Glutamatergic neuron (in vitro differentiated cells): Measurements from ENCODE around the gene LRP4. TPM values are rescaled to one million over a fixed set of nuclear protein-coding genes. Genes with fewer than 3 reads are reported as not detected.

ENCODE experiments used
- DNase-seq: peaks from one replicate; pipeline ENCODE4 v3.0.0; 2022
- H3K27ac Mint-ChIP-seq: one replicate; pipeline ENCODE4 v1.8.0; 2020; ENCODE audit warnings: mild to moderate bottlenecking, mixed read lengths, inconsistent platforms; ENCODE audit not compliant: unreplicated experiment
- H3K27me3 Mint-ChIP-seq: one replicate; pipeline ENCODE4 v1.8.0; 2020; ENCODE audit warnings: mild to moderate bottlenecking, moderate library complexity, mixed read lengths, inconsistent platforms; ENCODE audit not compliant: unreplicated experiment
- H3K36me3 Mint-ChIP-seq: one replicate; pipeline ENCODE4 v1.8.0; 2020; ENCODE audit warnings: mild to moderate bottlenecking, mixed read lengths, inconsistent platforms; ENCODE audit not compliant: unreplicated experiment
- H3K4me1 Mint-ChIP-seq: one replicate; pipeline ENCODE4 v1.8.0; 2020; ENCODE audit warnings: mild to moderate bottlenecking, low read depth, mixed read lengths, inconsistent platforms; ENCODE audit not compliant: unreplicated experiment
- H3K4me3 Mint-ChIP-seq: one replicate; pipeline ENCODE4 v1.8.0; 2020; ENCODE audit warnings: mild to moderate bottlenecking, mixed read lengths, inconsistent platforms; ENCODE audit not compliant: unreplicated experiment
- H3K9me3 Mint-ChIP-seq: one replicate; pipeline ENCODE4 v1.8.0; 2020; ENCODE audit warnings: mild to moderate bottlenecking, moderate library complexity, mixed read lengths, inconsistent platforms; ENCODE audit not compliant: unreplicated experiment
- CTCF ChIP-seq: fragments of 200-600 bp; sonication (generic); IDR thresholded peaks from one replicate; pipeline ENCODE4 v1.5.0; 2021; ENCODE audit not compliant: partially characterized antibody, unreplicated experiment
- total RNA-seq: library from RNA; stranded (reverse); fragmentation: NEBNext Ultra II Directional; extraction: Animal tissue kit (Norgen Biotek cat#: 25700); gene quantifications from one replicate; pipeline ENCODE4 v1.2.1, GENCODE V29; 2021; ENCODE audit not compliant: unreplicated experiment

LRP4 gene
- total RNA-seq, 1 donor from 2014 or later = 25.0 TPM

GRCh38 chr11:46905806-46906205, 12.5 kb downstream of the LRP4 start:
- Mint-ChIP-seq H3K36me3 (no peaks in the 10 kb centered on the region), H3K9me3 (no peaks in the 10 kb centered on the region), H3K27ac (no peak overlapping the region), H3K4me1 (peaks cover 2% of the 10 kb centered on the region), H3K4me3 (no peak overlapping the region), H3K27me3 (peaks cover 5% of the 10 kb centered on the region)
- no peak for TF ChIP-seq CTCF
- no peak for DNase-seq

- no peak for DNase-seq
- no peak for TF ChIP-seq CTCF
- peaks cover 2% of the 10 kb centered on the region for H3K9me3 Mint-ChIP-seq
- no peak overlapping the region for H3K4me3 Mint-ChIP-seq
- no peak overlapping the region for H3K27ac Mint-ChIP-seq
- peaks cover 2% of the 10 kb centered on the region for H3K4me1 Mint-ChIP-seq
- H3K36me3 Mint-ChIP-seq = no peaks in the 10 kb centered on the region
- H3K27me3 Mint-ChIP-seq = peaks cover 5% of the 10 kb centered on the region
Observed at GRCh38 chr11:46903846-46904245, 14.5 kb downstream of the LRP4 start.

DNA sequence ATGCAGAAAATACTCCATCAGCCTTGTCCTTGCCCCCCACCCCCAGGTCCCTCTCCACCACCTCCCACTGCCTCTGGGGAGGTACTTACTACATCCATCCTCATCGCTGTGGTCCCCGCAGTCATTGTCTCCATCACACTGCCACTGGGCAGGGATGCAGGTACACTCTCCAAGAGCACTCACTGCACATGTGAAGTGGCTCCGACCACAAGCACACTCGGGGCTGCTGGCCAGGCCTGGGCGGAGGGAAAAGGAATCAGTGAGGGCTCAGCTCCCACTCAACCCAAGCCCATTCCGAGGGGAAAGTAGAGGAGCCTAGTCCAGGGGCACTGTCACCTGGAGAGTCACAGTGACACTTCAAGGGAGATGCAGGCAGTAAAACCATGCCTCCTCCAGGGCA, 15.7 kb downstream of the LRP4 start:
- H3K9me3 Mint-ChIP-seq = peaks cover 2% of the 10 kb centered on the region
- DNase-seq = no peak
- peaks cover 5% of the 10 kb centered on the region for H3K27me3 Mint-ChIP-seq
- H3K4me1 Mint-ChIP-seq = peaks cover 2% of the 10 kb centered on the region
- H3K27ac Mint-ChIP-seq = no peak overlapping the region
- TF ChIP-seq CTCF = no peak
- no peak overlapping the region for H3K4me3 Mint-ChIP-seq
- H3K36me3 Mint-ChIP-seq = no peaks in the 10 kb centered on the region

GRCh38 chr11:46901156-46901555, 17.2 kb downstream of the LRP4 start:
- H3K27ac Mint-ChIP-seq = no peak overlapping the region

More at GRCh38 chr11:46901156-46901555, 17.2 kb downstream of the LRP4 start:
- H3K27me3 Mint-ChIP-seq = peaks cover 5% of the 10 kb centered on the region
- no peak overlapping the region for H3K4me3 Mint-ChIP-seq
- no peak for TF ChIP-seq CTCF
- DNase-seq = no peak
- no peaks in the 10 kb centered on the region for H3K36me3 Mint-ChIP-seq
- peaks cover 2% of the 10 kb centered on the region for H3K9me3 Mint-ChIP-seq
- peaks cover 7% of the 10 kb centered on the region for H3K4me1 Mint-ChIP-seq
